ENCODE measurements around the gene GGPS1.
"Not testable (repeated sequence)": the region's sequence is repeated elsewhere in the genome, so short reads cannot be mapped to it uniquely, and the experiment has no call there.

Gene GGPS1

GRCh38 chr1:235304549-235305451, 23.6 kb upstream of the GGPS1 start:
- peak; percentile 57 for DNase-seq (ENCODE audit: low read depth)

DNA sequence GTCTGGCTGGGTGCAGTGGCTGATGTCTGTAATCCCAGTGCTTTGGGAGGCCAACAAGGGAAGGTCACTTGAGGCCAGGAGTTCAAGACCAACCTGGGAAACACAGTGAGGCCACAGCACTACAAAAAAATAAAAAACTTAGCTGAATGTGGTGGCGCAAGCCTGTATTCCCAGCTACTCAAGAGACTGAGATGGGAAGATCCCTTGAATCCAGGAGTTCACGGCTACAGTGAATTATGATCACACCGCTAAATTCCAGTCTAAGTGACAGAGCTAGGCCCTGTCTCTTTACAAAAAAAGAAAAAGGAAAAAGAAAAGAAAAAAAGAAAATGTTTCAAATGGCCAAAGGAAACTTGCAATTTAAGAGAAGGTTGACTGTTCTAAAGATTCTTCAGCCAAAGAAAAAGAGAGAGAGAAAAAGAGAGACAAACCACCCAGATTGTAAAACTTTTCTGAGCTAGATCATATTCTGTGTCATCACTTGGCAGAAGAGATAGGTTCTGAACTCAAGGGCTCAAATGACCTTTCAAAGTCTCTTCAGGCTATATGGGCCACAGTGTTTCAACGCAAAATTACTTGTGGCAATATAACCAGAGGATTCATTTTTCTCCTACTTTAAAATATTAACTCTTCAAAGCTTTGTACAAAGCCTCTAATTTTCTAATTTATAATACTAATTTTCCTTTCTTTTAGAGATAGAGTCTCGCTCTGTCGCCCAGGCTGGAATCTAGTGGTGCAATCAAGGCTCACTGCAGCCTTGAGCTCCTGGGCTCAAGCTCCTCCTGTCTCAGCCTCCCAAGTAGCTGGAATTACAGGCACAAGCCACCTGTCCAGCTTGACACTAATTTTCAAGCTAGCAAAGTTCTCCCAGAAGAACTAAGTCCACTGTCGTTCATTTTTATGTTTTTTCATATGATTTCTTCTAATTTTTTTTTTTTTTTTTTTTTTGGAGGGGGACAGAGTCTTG, 20.9 kb upstream of the GGPS1 start:
- no peak for DNase-seq (ENCODE audit: low read depth)

GRCh38 chr1:235309206-235309605, 19.2 kb upstream of the GGPS1 start:
- not testable (repeated sequence) for DNase-seq (ENCODE audit: low read depth)

DNA sequence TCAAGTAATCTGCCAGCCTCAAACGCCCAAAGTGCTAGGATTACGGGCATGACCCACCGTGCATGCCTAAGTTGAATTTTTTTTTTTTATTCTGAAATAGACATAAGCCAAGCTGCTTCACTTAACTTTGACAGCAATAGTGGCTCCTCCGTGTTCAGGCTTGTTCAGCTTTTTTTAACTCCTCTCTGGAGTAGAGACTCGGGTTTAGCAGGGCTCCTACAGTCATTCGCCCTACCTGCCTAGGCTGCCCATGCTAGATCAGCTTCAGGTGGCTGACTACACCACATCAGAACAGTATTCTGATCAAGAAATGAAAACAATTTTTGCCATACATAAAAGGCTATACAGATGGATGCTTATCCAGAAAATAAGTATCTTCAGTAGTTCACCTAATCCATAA, 15.1 kb upstream of the GGPS1 start:
- no peak for DNase-seq (ENCODE audit: low read depth)

DNA sequence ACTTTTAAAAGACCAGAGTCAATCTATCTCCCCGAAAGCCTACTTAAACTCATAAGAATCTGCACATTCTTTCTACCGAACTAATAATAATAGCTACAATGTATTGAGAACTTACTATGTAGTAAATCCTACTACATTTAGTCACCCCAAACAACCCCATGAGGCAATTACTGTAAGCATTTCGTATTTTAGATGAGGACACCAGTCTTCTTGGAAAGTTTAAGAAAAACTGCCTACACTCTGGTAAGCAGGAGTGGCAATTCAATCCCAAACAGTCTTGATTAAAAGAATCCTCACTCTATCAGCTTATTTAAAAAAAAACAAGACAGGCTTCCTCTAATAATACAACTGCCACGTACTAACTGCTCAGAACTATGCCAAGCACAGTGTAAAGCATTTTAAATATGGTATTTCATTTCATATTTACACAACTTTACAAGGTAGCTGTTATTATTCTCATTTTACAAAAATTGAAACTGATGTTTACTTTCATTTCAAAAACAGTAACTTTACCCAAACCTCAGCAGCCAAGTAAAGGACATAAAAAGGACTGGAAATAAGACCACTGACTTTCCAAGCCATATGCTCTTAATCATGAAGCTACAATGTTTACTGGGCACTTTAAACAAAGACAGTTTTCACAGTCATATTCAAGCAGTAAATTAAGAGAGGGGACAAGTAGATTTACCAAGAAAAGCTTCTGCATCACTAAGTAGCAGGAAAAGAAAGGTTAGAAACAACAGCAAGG, 14.3 kb upstream of the GGPS1 start:
- DNase-seq (ENCODE audit: low read depth) = no peak

GRCh38 chr1:235315173-235315572, 13.2 kb upstream of the GGPS1 start:
- no peak for DNase-seq (ENCODE audit: low read depth)

GRCh38 chr1:235315735-235316134, 12.6 kb upstream of the GGPS1 start:
- DNase-seq (ENCODE audit: low read depth) = no peak

GRCh38 chr1:235317168-235317567, 11.2 kb upstream of the GGPS1 start:
- DNase-seq (ENCODE audit: low read depth) = no peak

DNA sequence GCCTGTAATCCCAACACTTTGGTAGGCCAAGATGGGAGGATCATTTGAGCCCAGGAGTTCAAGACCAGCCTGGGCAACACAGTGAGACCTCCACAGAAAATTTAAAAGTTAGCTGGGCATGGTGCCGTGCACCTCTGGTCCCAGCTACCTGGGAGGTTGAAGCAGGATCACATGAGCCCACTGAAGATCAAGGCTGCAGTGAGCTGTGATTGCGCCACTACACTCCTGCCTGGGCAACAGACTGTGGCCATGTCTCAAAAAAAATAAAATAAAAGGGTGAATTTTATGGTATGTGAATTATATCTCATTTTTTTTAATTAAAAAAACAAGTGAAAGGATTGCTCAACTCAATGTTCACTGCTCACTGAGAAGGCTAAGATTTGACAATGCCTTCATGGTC, 9.1 kb upstream of the GGPS1 start:
- DNase-seq (ENCODE audit: low read depth) = no peak

GRCh38 chr1:235320521-235321179, 7.7 kb upstream of the GGPS1 start:
- DNase-seq (ENCODE audit: low read depth) = no peak

- no peak for DNase-seq (ENCODE audit: low read depth)
Measured at GRCh38 chr1:235324296-235324695, 4.1 kb upstream of the GGPS1 start.

DNA sequence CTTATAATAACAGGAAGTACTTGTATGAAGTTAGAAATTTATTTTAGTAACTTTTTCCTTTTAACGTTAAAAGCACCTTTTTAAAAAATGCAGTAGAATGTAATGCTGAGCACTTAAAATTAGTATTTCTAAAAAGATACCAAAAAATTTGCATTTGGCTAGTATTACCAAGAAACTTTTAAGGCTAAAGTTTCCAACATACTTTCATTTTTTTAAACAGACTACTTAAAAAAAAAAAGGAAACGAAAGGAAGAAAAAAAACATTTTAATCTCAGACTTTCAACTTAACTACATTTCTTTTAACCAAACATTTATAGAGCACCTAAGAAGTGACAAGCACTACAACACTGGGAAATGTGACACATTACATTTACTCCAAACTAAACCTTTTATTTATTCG, 3.2 kb upstream of the GGPS1 start:
- no peak for DNase-seq (ENCODE audit: low read depth)

- no peak for DNase-seq (ENCODE audit: low read depth)
Measured at GRCh38 chr1:235325854-235326253, 2.5 kb upstream of the GGPS1 start.

DNA sequence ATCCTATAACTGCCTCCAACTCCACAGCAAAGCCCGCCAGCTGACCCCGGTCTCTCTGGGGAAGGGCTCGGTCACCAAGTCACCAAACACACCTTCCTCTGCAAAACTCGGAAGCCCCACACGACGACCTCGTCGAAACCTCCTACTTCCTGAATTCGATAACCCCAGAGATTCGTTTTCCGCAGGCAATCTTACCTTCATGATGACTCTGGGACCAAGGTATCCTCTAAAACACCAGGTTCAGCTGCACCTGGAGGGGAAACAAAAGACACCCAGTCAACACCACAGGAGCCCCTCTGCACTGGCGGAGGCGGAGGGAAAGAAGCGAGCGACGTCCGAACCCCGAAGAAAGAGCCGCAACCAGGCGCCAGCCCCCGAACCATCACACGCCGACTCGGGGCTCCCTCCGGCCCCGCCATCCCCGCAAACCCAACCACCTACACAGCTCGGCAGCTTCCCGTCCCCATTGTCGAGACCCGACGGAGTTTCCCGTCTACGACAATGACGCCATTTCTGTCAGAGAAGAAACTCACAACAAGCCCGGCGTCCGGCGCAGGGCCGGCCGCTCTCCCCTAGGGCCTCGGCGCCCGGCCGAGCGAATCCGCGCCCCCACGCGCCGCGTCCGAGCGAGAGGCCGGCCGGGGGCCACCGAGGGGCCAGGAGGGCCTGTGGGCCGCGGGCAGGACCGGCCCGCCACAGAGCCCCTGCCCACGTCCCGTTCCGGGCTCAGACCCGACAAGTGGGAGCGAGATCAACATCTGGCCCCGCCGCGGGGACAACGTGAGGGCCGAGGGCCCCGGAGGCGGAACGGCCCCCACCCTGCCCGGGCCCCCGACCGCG, 1.4 kb upstream of the GGPS1 start:
- DNase-seq (ENCODE audit: low read depth) = peak; percentile 59

- no peak for DNase-seq (ENCODE audit: low read depth)
Measured at GRCh38 chr1:235327559-235328270, 655 bp upstream of the GGPS1 start, which contains the start of gene ARID4B. TSS of gene ARID4B (minus strand) at chr1:235328179. CDS start at chr1:235326919, 1,260 bp downstream.

DNA sequence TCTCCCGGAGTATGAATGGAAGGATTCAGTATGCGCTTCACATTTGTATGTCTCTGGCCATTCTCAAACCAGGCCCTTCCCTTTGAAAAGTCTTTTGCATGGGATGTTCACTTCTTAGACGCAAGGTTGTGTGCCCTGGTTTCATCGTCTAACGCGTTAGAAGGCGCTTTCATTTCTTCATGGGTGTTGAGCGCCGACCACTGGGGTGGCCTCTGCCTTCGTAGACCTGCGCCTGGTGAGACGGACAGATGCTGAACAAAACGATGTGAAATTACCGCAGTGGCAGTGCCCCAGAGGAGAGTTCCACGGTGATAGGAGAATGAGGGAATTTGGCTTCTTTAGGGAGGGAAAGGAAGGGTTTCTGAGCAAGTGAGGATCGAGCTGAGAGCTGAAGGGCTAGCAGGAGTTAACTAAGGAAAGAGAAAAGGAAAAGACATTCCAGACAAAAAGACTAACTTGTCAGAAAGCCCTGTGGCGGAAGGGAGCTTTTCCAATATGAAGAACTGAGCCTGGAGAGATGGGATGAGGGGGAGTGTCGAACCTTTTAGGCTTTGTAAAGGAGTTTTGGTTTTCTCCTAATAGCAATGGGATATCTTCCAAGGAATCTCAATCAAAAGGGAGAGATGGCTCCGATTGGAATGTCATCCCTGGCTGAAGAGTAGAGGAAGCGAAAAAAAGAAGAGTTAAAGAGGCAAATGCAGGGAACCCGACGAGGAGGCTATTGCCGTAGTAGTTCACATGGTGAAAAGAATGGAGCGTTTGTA, 951 bp downstream of the GGPS1 start:
- DNase-seq (ENCODE audit: low read depth) = peak; percentile 36

DNA sequence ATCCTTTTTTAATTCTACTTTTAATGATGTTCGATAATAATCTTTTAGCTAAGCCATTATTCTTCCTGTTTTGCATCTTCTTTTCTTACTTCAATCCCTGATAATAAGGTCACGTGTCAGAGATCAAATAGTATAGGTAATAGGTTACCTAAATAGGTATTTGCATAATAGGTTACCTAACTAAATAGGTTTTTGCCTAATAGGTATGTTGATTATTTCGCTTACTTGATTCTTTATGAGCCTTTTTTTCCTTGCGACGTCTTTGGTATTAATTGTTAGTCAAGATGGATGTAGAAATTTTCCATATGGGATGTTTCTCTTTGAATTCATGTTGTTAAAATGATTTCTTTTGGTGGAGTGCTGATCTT, 2.5 kb downstream of the GGPS1 start:
- DNase-seq (ENCODE audit: low read depth) = no peak

DNA sequence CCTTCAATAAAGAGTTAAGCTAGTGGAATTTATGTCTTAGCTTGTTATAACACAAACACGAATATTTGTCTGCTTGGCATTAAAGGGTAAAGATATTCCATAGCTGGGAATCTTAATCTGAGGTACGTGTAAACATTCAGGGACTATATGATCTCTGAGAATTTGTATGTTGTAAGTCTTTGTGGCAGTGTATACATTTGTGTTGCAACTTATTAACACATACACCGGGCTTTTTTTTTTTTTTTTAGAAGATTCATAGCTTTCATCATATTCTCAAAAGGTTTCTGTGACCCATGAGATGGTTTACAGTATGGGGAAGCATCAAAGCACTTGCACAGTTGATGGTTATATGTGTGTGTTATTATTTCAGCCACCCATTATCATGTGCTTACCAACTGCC, 3.0 kb downstream of the GGPS1 start:
- no peak for DNase-seq (ENCODE audit: low read depth)

DNA sequence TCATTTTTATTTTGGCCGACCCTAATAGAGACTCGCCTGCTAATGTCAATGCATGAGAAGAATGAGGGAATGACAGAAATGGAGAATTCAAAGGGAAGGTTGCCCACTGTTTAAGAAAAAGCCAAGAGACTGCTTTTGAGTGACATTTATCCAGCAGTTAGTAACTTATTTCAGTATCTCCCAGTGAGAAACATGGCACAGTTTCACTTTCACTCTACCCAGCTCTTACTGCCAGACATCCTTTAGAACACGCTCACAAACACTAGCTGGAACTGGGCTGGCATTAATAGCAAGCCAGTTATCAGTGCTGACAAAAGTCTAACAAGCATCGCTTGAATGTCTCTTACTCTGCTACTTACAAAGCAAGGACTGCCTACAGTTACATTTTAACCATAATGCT, 8.5 kb downstream of the GGPS1 start:
- no peak for DNase-seq (ENCODE audit: low read depth)
